ENCODE data around the gene GUCY1A2.
"Not testable (repeated sequence)": the region's sequence is repeated elsewhere in the genome, so short reads cannot be mapped to it uniquely, and the experiment has no call there.

The GUCY1A2 gene

GRCh38 chr11:107018219-107018901 is at the start of gene GUCY1A2:
GUCY1A2 (minus strand) TSS chr11:107018476; CDS start chr11:107018055, 421 bp downstream.
- no peak for DNase-seq (ENCODE audit: low read depth in 2 of 2)

GRCh38 chr11:107054391-107054790 is 36.1 kb upstream of the GUCY1A2 start:
- no peak for DNase-seq (ENCODE audit: low read depth in 2 of 2)

- not testable (repeated sequence) for DNase-seq (ENCODE audit: low read depth in 2 of 2)
Measured at GRCh38 chr11:107051332-107051731, 33.1 kb upstream of the GUCY1A2 start.

- not testable (repeated sequence) for DNase-seq (ENCODE audit: low read depth in 2 of 2)
Measured at GRCh38 chr11:107050899-107051298, 32.6 kb upstream of the GUCY1A2 start.

GRCh38 chr11:107050121-107050520 is 31.8 kb upstream of the GUCY1A2 start:
- no peak for DNase-seq (ENCODE audit: low read depth in 2 of 2)

GRCh38 chr11:107044503-107044902 is 26.2 kb upstream of the GUCY1A2 start:
- DNase-seq (ENCODE audit: low read depth in 2 of 2): no peak

- no peak for DNase-seq (ENCODE audit: low read depth in 2 of 2)
Measured at GRCh38 chr11:107043242-107044006, 25.1 kb upstream of the GUCY1A2 start.

- DNase-seq (ENCODE audit: low read depth in 2 of 2): no peak
Measured at GRCh38 chr11:107042748-107043147, 24.5 kb upstream of the GUCY1A2 start.

- DNase-seq (ENCODE audit: low read depth in 2 of 2): no peak
Measured at GRCh38 chr11:107041088-107041444, 22.8 kb upstream of the GUCY1A2 start.

- DNase-seq (ENCODE audit: low read depth in 2 of 2): no peak
Measured at GRCh38 chr11:107040433-107041087, 22.3 kb upstream of the GUCY1A2 start.

- no peak for DNase-seq (ENCODE audit: low read depth in 2 of 2)
Measured at GRCh38 chr11:107025673-107026072, 7.4 kb upstream of the GUCY1A2 start.

- no peak for DNase-seq (ENCODE audit: low read depth in 2 of 2)
Measured at GRCh38 chr11:107020594-107020993, 2.3 kb upstream of the GUCY1A2 start.

- no peak for DNase-seq (ENCODE audit: low read depth in 2 of 2)
Measured at GRCh38 chr11:107018902-107019493, 722 bp upstream of the GUCY1A2 start.

GRCh38 chr11:107017433-107018218 is 650 bp downstream of the GUCY1A2 start:
- no peak for DNase-seq (ENCODE audit: low read depth in 2 of 2)

- no peak for DNase-seq (ENCODE audit: low read depth in 2 of 2)
Measured at GRCh38 chr11:107017104-107017432, 1.2 kb downstream of the GUCY1A2 start.

GRCh38 chr11:107014871-107015270 is 3.4 kb downstream of the GUCY1A2 start:
- no peak for DNase-seq (ENCODE audit: low read depth in 2 of 2)

- DNase-seq (ENCODE audit: low read depth in 2 of 2): no peak
Measured at GRCh38 chr11:107011977-107012376, 6.3 kb downstream of the GUCY1A2 start.

- no peak for DNase-seq (ENCODE audit: low read depth in 2 of 2)
Measured at GRCh38 chr11:107009190-107009589, 9.1 kb downstream of the GUCY1A2 start.

GRCh38 chr11:107006076-107006833 is 12.0 kb downstream of the GUCY1A2 start:
- DNase-seq (ENCODE audit: low read depth in 2 of 2): no peak

- DNase-seq (ENCODE audit: low read depth in 2 of 2): no peak
Measured at GRCh38 chr11:106999196-106999595, 19.1 kb downstream of the GUCY1A2 start.

- DNase-seq (ENCODE audit: low read depth in 2 of 2): no peak
Measured at GRCh38 chr11:106998916-106999188, 19.4 kb downstream of the GUCY1A2 start.
